HG03060 (cell line): ENCODE results near the gene PRSS21.

Experiments
- ATAC-seq: cut with Tn5 transposase; IDR thresholded peaks from one replicate; pipeline ENCODE4 v1.9.1; 2021; ENCODE audit warnings: low read depth, moderate number of reproducible peaks; ENCODE audit not compliant: unreplicated experiment

PRSS21 gene

DNA sequence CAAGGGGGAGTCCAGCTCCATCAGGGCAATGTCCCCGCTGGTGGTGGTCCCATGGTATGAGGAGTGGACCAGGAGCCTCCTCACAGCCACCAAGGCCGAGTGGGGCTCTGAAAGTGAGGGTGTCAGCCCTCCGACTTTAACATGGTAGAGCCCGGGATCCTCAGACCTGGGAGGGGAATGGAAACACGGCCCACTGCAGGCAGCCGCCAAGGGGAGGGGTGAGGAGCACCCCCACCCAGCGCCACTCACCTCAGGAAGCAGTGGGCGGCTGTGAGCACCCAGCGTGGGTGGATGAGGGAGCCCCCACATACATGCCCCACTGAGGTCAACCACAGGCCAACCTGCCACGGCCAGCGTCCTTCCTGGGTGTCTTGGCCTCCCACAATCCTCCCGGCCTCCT, 23.9 kb downstream of the PRSS21 start:
- no peak for ATAC-seq

DNA sequence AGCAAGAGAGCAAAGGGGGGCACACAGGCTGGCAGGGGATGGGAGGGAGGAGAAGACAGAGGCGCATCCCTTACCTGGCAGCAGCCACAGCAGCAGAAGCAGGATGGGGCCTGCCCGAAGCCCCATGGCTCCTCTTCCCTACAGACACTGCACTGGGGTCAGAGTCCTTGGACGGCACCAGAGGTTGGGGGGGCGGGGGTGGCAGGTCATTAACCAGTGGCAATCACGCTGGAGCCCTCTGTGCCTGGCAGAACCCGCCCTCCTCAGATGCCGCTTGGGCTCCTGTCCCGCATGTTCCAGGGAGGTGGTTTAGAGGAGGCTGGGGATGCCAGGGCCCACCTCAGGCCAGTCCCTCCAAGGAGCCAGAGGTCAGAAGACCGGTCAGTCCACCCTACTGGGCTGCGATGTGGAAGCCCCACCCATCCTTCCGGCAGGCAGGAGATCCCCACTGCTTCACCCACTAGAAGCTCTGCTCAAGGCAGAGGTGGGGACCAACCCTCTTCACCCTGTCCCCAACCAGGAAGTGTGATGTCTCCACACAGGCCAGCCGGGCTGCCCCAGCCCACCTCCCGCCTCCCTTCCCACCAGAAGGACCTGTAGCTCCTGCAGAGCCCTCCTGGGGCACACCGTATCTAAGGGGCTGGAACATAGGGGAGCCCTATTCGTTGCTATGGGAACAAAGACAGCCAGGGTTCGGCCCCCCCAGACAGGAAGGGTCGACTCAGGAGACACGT, 24.7 kb downstream of the PRSS21 start:
- ATAC-seq: no peak

DNA sequence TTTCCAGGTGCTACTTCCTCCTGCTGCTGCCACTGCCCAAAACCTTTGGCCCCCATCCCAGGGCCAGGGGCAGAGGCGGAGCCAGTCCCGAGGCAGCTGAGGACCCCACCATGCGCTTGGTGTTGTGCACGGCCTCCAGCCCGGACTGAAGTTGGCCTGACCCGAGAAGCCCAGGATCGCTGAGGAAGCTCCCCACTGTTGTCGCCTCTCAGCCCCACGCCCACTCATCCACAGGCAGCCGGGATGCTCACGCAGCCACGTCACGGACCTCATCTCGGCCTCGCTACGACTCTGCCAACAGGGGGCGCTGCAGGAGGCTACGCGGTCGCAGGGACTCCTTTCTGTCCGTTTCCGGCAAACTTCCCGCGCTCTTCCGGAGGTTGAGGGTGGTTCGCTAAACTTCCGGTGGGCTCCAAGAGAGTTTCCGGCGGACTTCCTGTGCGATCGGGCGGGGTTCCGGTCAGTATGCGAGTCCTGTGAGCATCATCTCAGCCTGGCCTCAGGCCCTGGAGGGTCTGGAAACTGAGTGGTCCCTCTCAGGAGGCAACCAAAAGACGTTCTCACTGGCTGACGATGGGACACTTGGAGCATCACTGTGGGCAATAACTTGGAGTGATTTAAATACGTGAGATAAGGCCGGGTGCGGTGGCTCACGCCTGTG, 25.4 kb downstream of the PRSS21 start:
- ATAC-seq: no peak

DNA sequence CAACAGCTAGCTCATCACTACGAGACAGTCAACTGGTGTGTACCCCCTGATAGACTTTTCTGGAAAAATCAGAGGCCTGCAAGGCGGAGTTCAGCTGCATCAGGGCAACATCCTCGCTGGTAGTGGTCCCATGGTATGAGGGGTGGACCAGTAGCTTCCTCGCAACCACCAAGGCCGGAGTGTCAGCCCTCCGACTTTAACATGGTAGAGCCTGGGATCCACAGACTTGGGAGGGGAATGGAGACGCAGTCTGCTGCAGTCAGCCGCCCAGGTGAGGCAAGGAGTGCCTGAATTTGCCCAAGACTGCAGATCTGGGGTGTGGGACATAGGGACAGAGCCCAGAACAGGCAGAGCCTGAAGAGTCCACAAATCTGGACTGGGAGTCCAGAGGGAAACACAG, 26.5 kb downstream of the PRSS21 start:
- no peak for ATAC-seq

DNA sequence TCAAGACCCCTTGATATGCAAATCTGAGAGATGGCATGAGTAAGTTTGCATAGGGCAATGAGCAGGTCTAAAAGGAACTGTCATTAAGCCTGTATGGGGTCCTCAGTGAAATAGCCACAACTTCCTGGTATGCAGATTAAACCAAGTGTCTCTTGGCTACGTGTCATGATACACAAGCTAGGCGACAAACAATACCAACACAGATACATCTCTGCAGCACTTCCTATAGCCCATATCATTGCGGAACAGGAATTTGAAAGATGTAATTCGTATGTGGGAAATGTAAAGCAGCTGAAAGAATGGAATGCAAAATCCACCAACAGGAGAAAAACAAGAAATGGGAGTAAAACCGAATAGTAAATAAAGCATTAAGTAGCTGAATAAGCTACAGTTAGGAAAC, 28.1 kb downstream of the PRSS21 start:
- ATAC-seq: no peak

DNA sequence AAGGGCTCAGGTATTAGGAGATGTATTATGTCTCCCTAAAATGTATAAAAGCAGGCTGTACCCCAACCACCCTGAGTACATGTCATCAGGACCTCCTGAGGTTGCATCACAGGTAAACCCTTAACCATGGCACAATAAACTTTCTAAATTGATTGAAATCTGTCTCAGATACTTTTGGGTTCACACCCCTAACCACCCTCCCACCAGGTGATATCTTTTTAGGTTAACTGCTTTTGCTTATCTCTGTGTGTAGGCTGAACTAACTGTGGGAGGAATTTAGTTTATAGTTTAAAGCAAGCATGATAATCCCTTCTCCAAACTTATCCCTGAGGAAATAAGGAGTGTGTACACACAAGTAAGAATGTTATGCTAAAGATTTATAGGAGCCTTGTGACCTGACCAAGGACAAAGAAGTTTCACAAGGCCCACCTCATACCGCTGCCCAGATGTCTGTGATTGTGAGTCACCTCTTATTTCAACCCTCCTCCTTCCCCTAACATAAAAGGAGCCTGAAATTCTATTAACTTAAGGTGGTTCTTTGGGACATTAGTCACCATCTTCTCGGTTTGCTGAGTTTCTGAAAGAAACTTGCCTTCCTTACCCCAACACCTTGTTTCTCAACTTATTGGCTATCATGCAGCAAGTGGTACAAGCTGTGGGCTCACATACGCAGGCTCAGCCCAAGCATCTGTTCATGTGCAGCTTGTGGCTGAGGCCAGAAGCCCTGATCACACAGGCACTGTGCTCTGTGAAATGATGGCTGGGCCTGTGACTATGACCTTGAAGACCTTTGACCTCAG, 29.7 kb downstream of the PRSS21 start:
- ATAC-seq: no peak

DNA sequence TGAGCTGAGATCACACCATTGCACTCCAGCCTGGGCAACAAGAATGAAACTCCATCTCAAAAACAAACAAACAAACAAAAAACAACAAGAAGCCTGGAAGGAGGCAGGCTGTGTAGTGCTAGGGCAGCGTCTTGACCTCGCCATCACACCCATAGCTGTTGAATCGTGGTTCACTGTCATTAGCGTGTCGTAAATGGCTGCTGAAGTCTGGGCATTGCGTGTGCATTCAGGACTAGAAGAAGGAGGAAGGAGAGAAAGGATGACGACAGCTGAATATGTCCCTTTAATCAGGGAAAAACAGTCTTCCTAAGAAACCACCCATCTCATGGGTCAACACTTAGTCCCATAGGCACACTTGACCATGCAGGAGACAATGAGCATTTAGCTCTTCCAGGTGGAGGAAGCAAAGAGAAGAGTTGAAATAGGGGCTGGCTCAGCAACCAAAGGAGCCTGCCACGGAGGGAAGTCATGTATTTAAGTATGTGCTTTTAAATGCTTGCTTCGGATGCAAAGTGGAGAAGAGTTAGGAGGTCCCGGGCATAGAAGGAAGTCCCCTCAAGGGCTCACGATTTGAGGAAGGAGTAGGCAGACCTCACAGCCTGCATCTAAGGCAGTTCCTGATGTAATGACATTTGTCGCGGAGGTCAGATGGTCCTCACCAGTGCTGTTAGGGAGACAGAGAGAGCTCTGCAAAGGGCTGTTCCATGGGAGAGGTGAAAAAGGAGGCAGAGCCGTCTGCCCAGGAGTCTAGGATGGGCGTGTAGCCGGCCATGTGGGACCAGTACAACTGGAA, 32.1 kb downstream of the PRSS21 start:
- ATAC-seq: no peak

DNA sequence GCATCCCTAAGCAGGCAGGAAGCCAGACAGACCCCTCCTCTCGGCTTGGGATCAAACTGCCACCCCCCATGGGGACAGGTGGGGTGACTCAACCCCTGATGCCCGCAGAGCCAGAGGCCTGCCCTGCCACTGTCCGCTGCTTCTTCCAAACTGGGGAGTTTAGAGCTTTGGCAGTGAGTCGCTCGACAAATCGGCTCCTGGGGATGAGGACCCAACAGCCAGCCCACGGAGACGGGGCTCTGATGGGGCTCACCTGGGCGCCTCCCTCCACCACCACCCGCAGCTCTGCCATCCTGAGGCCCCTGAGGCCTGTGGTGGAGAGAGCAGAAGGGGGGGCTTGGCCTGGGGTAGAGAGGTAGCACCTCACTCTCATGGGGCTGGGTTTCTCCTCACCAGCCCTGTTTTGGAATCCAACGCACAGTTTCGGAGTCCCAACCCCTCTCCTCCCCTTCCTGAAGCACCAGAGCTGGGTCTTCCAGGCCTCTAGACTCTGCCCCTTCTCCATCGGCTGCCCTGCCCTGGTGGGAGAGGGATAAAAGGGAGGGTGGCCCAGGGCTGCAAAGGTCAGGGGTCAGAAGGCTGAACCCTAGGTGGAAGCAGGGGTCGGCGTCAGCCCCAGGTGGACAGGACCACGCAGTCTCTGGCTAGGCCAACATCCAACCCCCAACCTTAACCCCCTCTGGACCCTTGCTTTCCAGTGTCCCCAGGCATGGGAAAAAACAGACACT, 35.1 kb downstream of the PRSS21 start:
- ATAC-seq: no peak

DNA sequence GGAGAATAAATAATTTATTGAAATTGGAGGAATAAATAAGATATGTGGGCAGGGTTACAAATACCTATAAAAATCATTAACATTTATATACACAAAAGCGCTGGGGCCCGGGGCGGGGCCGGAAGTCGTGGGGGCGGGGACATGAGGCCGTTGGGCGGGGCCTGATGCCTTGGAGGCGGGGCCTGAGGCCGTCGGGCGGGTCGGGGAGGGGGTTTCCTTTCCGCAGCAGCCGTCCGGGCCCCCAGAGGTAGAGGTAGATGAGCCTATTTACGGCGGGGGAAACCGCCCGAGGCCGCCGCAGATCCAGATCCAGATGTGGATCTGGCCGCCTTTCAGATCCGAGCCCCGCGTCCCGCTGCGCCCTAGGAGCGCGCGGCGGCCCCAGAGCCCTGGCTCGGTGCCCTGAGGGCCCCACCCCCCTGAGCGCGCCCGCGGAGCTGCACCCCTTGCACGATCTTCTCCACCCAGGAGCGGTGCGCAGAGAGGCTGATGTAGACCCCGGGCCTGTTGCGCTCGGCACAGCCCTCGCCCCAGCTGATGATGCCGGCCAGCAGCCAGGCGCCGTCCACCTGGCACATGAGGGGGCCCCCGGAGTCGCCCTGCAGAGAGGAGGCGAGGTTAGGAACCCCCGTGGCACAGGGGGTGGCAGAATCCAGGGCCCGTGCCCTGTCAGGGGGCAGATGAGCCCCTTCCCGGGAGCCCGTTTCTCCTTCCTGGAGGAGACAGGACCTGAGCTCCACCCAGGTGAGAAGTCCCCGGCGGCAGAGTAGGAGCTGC, 35.9 kb downstream of the PRSS21 start:
- no peak for ATAC-seq

DNA sequence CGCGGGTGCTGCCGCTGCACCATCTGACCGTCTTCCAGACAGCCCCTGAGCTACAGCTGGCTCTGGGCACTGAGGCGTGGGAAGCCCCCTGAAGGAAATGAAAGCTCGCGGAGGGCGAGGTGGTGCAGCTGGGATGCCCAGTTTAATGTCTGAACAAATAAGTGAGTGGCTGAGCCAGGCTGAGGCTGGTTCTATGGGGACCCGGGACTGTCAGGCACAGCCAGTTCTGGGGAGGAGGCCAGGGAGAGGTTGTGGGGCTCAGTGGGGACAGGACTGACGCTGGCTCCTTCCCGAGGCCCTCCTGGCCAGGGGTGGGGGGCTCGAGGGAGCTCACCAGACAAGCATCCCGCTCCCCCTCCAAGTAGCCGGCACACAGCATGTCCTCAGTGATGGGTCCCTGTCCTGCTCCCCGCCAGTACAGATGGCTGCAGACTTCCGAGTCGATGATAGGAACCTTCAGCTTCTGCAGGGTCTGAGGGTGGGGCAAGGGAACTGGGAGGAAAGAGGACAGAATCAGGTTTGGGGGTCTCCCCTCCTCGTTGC, 36.6 kb downstream of the PRSS21 start:
- ATAC-seq: no peak

DNA sequence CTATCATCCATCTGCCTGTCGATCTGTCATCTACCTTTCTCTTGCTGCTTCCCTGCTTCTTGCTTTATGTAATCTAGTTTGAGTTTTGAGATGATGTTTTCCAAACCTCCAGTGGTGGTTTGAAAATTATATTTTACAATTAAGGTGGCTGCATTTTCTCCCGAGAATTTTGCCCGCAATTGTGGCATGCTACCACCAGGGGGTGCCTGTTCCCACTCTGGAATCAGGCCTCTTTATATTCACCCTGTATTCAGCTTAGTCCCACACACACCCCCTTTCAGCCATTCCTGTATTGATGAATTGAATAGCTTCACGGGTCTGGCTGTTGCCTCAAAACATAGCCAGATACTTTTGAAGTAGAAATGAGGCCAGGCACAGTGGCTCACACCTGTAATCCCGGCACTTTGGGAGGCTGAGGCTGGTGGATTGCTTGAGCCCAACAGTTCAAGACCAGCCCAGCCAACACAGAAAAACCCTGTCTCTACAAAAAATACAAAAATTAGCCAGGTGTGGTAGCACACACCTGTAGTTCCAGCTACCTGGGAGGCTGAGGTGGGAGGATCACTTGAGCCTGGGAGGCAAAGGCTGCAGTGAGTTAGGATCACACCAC, 37.8 kb downstream of the PRSS21 start:
- ATAC-seq: no peak

DNA sequence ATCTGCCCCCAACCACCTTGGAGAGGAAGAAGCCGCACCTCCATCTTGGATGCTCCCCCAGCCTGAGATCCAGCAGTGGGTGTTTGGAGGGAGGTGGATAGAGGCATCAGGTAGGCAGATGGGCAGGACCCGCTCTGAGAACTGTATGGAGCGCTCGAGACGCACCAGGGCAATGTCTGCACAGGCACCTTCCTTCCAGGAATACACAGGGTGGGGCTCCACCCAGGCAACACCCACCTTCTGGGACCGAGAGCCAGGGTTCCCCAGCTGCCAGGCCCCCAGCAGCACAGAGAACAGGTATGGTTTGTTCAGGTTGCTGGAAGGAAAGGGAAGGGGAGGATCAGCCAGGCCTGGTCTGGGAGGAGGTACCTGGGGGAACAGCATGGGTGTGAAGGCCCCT, 38.5 kb downstream of the PRSS21 start:
- no peak for ATAC-seq

DNA sequence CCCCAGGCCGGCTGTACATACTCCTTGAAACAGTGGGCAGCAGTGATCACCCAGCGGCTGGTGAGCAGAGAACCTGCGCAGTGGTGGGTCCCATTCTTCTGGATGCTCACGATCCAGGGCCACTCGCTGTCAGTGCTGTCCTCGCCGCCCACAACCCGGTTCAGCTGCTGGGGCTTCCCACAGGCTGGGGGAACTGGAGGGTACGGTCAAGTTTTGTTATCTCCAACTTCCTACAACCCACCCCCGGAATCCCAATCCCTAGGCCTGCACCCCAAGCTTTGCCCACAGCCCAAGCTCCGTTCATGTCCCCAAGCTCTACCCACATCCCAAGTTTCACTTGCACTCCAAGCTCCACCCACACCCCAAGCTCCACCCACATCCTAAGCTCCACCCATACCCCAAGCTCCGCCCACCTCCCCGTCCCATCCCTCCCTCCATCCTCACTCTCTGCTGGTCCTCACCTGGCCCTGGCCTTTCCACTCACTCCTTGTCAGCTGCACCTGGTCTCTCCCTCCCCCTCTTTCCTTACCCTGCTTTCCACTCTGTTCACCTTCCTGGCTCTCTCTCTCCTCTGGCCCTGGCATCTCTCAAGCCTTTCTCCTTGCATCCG, 39.1 kb downstream of the PRSS21 start:
- ATAC-seq: no peak

DNA sequence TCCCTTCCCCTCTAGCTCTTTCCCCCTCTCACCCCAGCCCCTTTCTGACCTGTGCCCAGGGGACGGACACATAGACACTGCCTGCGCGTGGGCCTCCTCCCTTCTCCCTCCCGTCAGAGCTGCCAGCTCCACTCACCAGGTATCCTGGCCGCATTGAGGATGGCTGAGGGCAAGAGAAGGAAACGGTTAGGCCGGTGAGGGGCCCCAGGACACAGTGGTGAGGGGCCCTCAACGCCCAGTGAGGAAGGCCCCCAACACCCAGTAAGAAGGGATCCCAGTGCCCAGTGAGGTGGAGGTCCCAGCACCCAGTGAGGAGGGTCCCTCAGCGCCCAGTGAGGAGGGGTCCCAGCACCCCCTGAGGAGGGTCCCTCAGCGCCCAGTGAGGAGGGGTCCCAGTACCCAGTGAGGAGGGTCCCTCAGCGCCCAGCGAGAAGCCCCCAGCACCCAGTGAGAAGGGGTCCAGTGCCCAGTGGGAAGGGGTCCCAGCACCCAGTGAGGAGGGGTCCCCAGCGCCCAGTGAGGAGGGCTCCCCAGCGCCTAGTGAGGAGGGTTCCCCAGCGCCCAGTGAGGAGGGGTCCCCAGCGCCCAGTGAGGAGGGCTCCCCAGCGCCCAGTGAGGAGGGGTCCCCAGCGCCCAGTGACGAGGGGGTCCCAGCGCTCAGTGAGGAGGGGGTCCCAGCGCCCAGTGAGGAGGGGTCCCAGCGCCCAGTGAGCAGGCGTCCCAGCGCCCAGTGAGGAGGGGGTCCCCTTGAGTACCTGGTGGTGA, 39.8 kb downstream of the PRSS21 start:
- ATAC-seq: no peak

DNA sequence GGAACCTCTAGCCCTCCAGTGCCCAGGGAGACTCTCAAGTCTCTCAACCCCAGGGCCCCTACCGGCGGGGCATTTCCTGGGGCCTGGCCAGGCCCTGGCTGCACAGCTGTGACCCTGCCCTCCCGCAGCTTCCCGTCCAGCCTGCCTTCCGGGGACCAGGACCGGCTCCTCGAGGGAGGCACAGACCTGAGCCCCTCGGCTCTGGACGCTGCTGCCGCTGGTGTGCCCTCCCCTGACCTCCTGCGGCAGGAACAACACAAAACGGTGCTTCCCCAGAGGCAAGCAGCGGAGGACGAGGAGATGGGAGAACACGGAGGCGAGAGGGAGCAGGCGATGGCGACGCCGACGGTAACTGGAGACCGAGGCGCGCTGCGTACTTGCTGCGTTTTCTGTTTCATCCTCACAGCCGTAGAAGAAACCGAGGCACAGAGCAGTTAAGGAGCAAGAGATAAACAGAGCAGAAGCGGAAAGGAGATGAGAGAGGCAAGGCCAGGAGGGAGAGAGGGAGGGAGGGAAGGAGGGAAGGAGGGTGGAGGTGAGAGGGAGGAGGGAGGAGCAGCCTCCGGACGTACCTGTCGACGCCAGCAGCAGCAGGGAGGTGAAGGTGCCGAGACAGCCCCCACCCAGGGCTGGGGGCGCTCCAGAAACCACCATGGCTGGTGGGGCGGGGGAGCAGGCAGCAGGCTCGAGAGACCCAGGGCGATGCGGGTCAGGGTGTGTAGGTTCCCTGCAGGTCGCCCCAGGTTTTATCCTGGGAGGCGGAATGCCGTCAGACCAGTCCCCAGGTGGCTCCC, 40.6 kb downstream of the PRSS21 start, which contains the start of gene PRSS22:
Gene PRSS22, minus strand, starts transcription at position 720 of the 794 bp plus-strand sequence. Its CDS starts 66 bp downstream, at position 654.
- no peak for ATAC-seq

DNA sequence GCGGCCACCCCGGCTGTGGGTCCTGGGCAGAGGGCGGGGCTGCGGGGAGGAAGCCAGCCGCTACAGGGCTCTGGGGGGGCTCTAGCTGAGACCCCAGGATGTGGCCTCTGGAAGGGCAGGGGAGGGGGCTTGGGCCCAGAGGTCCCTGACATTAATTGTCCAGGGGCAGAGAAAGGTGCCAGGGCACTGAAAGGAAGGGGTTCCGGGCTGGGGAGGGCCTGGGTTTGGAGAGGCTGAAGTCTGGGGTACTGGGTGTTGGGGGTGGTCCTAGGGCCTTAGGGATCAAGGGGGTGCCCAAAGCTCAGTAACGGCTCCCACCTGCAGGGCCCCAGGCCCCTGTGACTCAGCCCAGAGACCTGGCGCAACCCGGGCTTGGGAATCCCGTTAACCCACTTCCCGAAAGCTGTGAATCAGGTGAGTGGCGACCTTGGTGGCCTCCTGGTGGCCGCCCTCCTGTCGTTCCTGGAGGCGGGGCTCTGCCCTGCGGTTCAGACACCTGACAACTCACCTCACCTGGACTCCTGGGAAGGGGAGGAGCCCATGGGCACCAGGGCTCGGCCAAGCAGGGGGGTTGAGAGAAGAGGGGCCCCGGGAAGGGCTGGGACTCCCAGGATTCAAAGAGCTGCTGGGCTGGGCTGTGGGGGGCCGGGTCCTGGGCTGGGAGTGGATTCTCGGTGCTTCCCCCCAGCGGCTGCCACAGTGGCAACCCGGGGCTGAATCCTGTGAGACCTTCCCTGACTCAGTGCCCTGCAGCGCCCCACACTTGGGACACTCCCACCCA, 41.4 kb downstream of the PRSS21 start:
- no peak for ATAC-seq
